HL-60 (cell line): ENCODE results near the gene CNTN1.

Experiments
- GABPA ChIP-seq: IDR thresholded peaks from 2 replicates; pipeline ENCODE4 v1.6.1; 2012; ENCODE audit warnings: low read depth
- POLR2AphosphoS5 ChIP-seq: IDR thresholded peaks from 2 replicates; pipeline ENCODE4 v1.6.1; 2012; ENCODE audit warnings: low read depth
- REST ChIP-seq: IDR thresholded peaks from 2 replicates; pipeline ENCODE4 v1.6.1; 2012; ENCODE audit warnings: low read depth; ENCODE audit not compliant: insufficient replicate concordance
- SPI1 ChIP-seq: IDR thresholded peaks from 2 replicates; pipeline ENCODE4 v1.6.1; 2012; ENCODE audit warnings: low read depth, mild to moderate bottlenecking, borderline replicate concordance
- TF ChIP-seq, protein P1 (sequence below): IDR thresholded peaks from one replicate; pipeline ENCODE4 v1.5.1; 2011; ENCODE audit warnings: low read length, control low read depth, inconsistent platforms; ENCODE audit not compliant: insufficient read depth

GRCh38 chr12:40874868-40875267, 182.6 kb downstream of the CNTN1 start:
- TF ChIP-seq REST, result no peak
- TF ChIP-seq, protein P1, sequence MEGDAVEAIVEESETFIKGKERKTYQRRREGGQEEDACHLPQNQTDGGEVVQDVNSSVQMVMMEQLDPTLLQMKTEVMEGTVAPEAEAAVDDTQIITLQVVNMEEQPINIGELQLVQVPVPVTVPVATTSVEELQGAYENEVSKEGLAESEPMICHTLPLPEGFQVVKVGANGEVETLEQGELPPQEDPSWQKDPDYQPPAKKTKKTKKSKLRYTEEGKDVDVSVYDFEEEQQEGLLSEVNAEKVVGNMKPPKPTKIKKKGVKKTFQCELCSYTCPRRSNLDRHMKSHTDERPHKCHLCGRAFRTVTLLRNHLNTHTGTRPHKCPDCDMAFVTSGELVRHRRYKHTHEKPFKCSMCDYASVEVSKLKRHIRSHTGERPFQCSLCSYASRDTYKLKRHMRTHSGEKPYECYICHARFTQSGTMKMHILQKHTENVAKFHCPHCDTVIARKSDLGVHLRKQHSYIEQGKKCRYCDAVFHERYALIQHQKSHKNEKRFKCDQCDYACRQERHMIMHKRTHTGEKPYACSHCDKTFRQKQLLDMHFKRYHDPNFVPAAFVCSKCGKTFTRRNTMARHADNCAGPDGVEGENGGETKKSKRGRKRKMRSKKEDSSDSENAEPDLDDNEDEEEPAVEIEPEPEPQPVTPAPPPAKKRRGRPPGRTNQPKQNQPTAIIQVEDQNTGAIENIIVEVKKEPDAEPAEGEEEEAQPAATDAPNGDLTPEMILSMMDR, result no peak
- TF ChIP-seq POLR2AphosphoS5, result no peak
- no peak for TF ChIP-seq GABPA
- TF ChIP-seq SPI1, result no peak
